Ishikawa (cell line): Measurements from ENCODE around the gene TMED8.

Experiments used
- CEBPB ChIP-seq: IDR thresholded peaks from 2 replicates; pipeline ENCODE4 v1.6.1; 2012
- CREB1 ChIP-seq: IDR thresholded peaks from 2 replicates; pipeline ENCODE4 v1.6.1; 2012; ENCODE audit warnings: low read depth
- EGR1 ChIP-seq: IDR thresholded peaks from 2 replicates; pipeline ENCODE4 v1.6.1; 2012
- EP300 ChIP-seq: IDR thresholded peaks from 2 replicates; pipeline ENCODE4 v1.6.1; 2012; ENCODE audit warnings: borderline replicate concordance
- FOXM1 ChIP-seq: IDR thresholded peaks from 2 replicates; pipeline ENCODE4 v1.6.1; 2012; ENCODE audit warnings: low read depth, borderline replicate concordance
- MAX ChIP-seq: IDR thresholded peaks from 2 replicates; pipeline ENCODE4 v1.6.1; 2012
- NFIC ChIP-seq: IDR thresholded peaks from 2 replicates; pipeline ENCODE4 v1.6.1; 2012
- RAD21 ChIP-seq: IDR thresholded peaks from 2 replicates; pipeline ENCODE4 v1.6.1; 2012; ENCODE audit warnings: low read depth
- REST ChIP-seq: IDR thresholded peaks from 2 replicates; pipeline ENCODE4 v1.6.1; 2012; ENCODE audit warnings: low read depth, mild to moderate bottlenecking
- TAF1 ChIP-seq: IDR thresholded peaks from 2 replicates; pipeline ENCODE4 v1.6.1; 2012; ENCODE audit warnings: low read depth, mild to moderate bottlenecking
- TCF12 ChIP-seq: IDR thresholded peaks from 2 replicates; pipeline ENCODE4 v1.6.1; 2012; ENCODE audit warnings: low read depth
- TEAD4 ChIP-seq: IDR thresholded peaks from 2 replicates; pipeline ENCODE4 v1.6.1; 2012
- USF1 ChIP-seq: IDR thresholded peaks from 2 replicates; pipeline ENCODE4 v1.6.1; 2012
- YY1 ChIP-seq: IDR thresholded peaks from 2 replicates; pipeline ENCODE4 v1.6.1; 2012; ENCODE audit warnings: low read depth
- ZBTB7A ChIP-seq: IDR thresholded peaks from 2 replicates; pipeline ENCODE4 v1.6.1; 2012; ENCODE audit warnings: low read depth

The TMED8 gene

GRCh38 chr14:77376771-77377501 is at the start of gene TMED8, which contains the start of gene SAMD15:
TMED8 (minus strand) TSS chr14:77377094; CDS start chr14:77377053, 41 bp downstream.
SAMD15 (plus strand) TSS chr14:77377379; CDS start chr14:77377419, 40 bp downstream.
- TF ChIP-seq YY1: peak; percentile 83
- TF ChIP-seq TAF1: peak; percentile 60; the same call in 1 of the 2 replicates
- no peak; the same call in 1 of the 2 replicates for TF ChIP-seq ZBTB7A
- TF ChIP-seq CREB1: no peak
- no peak for TF ChIP-seq EGR1
- TF ChIP-seq EP300: no peak
- peak; percentile 36; the same call in 1 of the 2 replicates for TF ChIP-seq TCF12
- TF ChIP-seq MAX: no peak; the same call in 1 of the 2 replicates

GRCh38 chr14:77426396-77426795 is 49.5 kb upstream of the TMED8 start:
- TF ChIP-seq CREB1: no peak
- TF ChIP-seq CEBPB: no peak
- no peak for TF ChIP-seq RAD21

- no peak for TF ChIP-seq ZBTB7A
- no peak for TF ChIP-seq NFIC
- no peak for TF ChIP-seq TAF1
- no peak for TF ChIP-seq TCF12
- no peak for TF ChIP-seq YY1
- no peak for TF ChIP-seq EGR1
- no peak for TF ChIP-seq EP300
Measured at GRCh38 chr14:77424862-77425261, 48.0 kb upstream of the TMED8 start.

GRCh38 chr14:77423423-77423822 is 46.5 kb upstream of the TMED8 start, which contains the start of gene NOXRED1:
NOXRED1 (minus strand) TSS chr14:77423523; CDS start chr14:77422889, 634 bp downstream.
- no peak for TF ChIP-seq CREB1
- TF ChIP-seq REST: no peak
- TF ChIP-seq USF1: no peak
- no peak for TF ChIP-seq NFIC
- TF ChIP-seq TEAD4: no peak
- TF ChIP-seq TAF1: no peak
- no peak for TF ChIP-seq FOXM1
- no peak for TF ChIP-seq YY1
- TF ChIP-seq CEBPB: no peak
- no peak for TF ChIP-seq EP300
- TF ChIP-seq RAD21: no peak
- no peak for TF ChIP-seq ZBTB7A
- TF ChIP-seq MAX: no peak
- TF ChIP-seq EGR1: no peak
- no peak for TF ChIP-seq TCF12

- TF ChIP-seq NFIC (no peak), FOXM1 (no peak), TAF1 (no peak), ZBTB7A (no peak), CEBPB (no peak), USF1 (no peak), EP300 (no peak), MAX (no peak), RAD21 (no peak), REST (no peak), CREB1 (no peak), TEAD4 (no peak), EGR1 (no peak)
Measured at GRCh38 chr14:77421201-77421600, 44.3 kb upstream of the TMED8 start.

GRCh38 chr14:77416836-77417235 is 39.9 kb upstream of the TMED8 start:
- TF ChIP-seq FOXM1 (no peak), RAD21 (no peak), TCF12 (no peak), USF1 (no peak), CREB1 (no peak), ZBTB7A (no peak), CEBPB (no peak), YY1 (no peak), NFIC (no peak), EP300 (no peak), REST (no peak), TEAD4 (no peak), TAF1 (no peak), EGR1 (no peak), MAX (no peak)
